ENCODE measurements around the gene INTS3.

The INTS3 gene

GRCh38 chr1:153790313-153790965 lies 62.6 kb downstream of the INTS3 start:
- TF ChIP-seq CTCF (conservative IDR thresholded peaks at IDR 0.05; ENCODE audit: control insufficient read depth, insufficient read depth, low read depth, low read length): no peak
- peak overlapping the region; percentile 25 for H3K4me3 ChIP-seq (ENCODE audit: control insufficient read depth, low read depth, low read length)
- DNase-seq (ENCODE audit: low read depth): peak; percentile 79

- DNase-seq (ENCODE audit: low read depth): peak; percentile 88
- no peak for TF ChIP-seq CTCF (conservative IDR thresholded peaks at IDR 0.05; ENCODE audit: control insufficient read depth, insufficient read depth, low read depth, low read length)
- H3K4me3 ChIP-seq (ENCODE audit: control insufficient read depth, low read depth, low read length): peak overlapping the region; percentile 25
These were observed 63.3 kb downstream of the INTS3 start for GRCh38 chr1:153790966-153791647.

DNA sequence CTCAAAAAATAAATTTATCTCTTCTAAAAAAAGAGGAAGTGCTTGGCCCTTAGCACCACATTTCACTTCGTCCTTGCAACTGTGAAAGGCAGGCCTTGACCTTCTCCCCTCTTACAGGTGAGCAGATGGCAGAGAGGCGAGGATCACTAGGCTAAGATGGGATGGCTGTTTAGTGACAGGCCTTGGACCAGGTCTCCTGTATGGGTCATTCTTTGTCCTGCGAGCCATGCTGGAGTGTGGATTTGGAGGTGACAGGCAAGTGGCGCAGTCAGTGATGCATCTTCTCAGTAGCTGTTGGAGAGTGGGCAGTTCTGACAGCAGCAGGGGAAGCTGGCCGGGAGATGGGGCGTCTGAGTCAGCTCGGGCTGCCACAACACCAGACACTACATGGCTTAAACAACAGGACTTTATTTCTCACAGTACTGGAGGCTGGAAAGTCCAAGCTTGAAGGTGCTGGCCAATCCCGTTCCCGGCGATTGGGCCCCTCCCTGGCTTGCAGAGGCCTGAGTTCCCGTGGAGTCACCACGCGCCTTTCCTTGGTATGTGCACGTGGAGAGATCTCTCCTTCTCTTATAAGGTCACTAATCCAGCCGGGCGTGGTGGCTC lies 63.9 kb downstream of the INTS3 start:
- peak; percentile 76 for DNase-seq (ENCODE audit: low read depth)
- TF ChIP-seq CTCF (conservative IDR thresholded peaks at IDR 0.05; ENCODE audit: control insufficient read depth, insufficient read depth, low read depth, low read length): peak; percentile 11
- no peak overlapping the region for H3K4me3 ChIP-seq (ENCODE audit: control insufficient read depth, low read depth, low read length)

- no peak for TF ChIP-seq CTCF (conservative IDR thresholded peaks at IDR 0.05; ENCODE audit: control insufficient read depth, insufficient read depth, low read depth, low read length)
- DNase-seq (ENCODE audit: low read depth): no peak
- no peak overlapping the region for H3K4me3 ChIP-seq (ENCODE audit: control insufficient read depth, low read depth, low read length)
These were observed 64.8 kb downstream of the INTS3 start for GRCh38 chr1:153792631-153793041.

GRCh38 chr1:153793261-153793972 lies 65.6 kb downstream of the INTS3 start:
- no peak for TF ChIP-seq CTCF (conservative IDR thresholded peaks at IDR 0.05; ENCODE audit: control insufficient read depth, insufficient read depth, low read depth, low read length)
- H3K4me3 ChIP-seq (ENCODE audit: control insufficient read depth, low read depth, low read length): no peak overlapping the region
- no peak for DNase-seq (ENCODE audit: low read depth)

- TF ChIP-seq CTCF (conservative IDR thresholded peaks at IDR 0.05; ENCODE audit: control insufficient read depth, insufficient read depth, low read depth, low read length): no peak
- DNase-seq (ENCODE audit: low read depth): no peak
- H3K4me3 ChIP-seq (ENCODE audit: control insufficient read depth, low read depth, low read length): no peak overlapping the region
These were observed 66.2 kb downstream of the INTS3 start for GRCh38 chr1:153793973-153794615.

Data from fibroblast of mammary gland (primary cell).